OCI-LY1 (cell line): ENCODE results near the gene RPP14.

Experiments used
- EZH2 ChIP-seq: fragments of 200-600 bp; sonication (generic), shearing (Covaris generic); IDR thresholded peaks from 2 replicates; pipeline ENCODE4 v1.8.0; 2017; ENCODE audit warnings: borderline replicate concordance, mixed run types, mild to moderate bottlenecking, antibody characterized with exemption, low read length, moderate library complexity, mixed read lengths
- TF ChIP-seq, protein P1 (sequence below): fragments of 200-600 bp; sonication (generic), shearing (Covaris generic); IDR thresholded peaks from 2 replicates; pipeline ENCODE4 v1.5.1; 2017; ENCODE audit warnings: mild to moderate bottlenecking, antibody characterized with exemption, low read length, moderate library complexity, mixed read lengths

DNA sequence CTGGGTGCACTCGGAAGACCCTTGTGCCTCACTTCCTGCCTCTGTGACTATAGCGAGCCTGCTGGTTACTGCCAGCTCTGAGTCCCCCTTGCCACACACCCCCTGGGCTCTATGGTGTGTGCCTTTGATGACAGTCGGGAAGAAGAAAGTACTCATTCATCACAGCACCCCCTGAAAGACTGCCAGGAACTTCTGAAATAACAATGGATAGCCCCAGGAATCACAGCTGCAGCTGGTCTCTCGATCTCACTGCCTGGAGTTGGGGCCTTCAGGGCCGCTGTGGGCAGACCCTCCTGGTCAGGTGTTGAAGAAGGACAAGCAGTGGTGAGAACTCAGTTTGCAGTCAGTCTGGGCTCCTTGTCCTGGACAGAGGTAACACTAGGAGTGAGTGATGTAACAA is 9.8 kb upstream of the RPP14 start:
- TF ChIP-seq EZH2 = no peak
- TF ChIP-seq, protein P1, sequence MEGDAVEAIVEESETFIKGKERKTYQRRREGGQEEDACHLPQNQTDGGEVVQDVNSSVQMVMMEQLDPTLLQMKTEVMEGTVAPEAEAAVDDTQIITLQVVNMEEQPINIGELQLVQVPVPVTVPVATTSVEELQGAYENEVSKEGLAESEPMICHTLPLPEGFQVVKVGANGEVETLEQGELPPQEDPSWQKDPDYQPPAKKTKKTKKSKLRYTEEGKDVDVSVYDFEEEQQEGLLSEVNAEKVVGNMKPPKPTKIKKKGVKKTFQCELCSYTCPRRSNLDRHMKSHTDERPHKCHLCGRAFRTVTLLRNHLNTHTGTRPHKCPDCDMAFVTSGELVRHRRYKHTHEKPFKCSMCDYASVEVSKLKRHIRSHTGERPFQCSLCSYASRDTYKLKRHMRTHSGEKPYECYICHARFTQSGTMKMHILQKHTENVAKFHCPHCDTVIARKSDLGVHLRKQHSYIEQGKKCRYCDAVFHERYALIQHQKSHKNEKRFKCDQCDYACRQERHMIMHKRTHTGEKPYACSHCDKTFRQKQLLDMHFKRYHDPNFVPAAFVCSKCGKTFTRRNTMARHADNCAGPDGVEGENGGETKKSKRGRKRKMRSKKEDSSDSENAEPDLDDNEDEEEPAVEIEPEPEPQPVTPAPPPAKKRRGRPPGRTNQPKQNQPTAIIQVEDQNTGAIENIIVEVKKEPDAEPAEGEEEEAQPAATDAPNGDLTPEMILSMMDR = no peak
